ENCODE measurements around the gene FBXL15.

FBXL15 gene

DNA sequence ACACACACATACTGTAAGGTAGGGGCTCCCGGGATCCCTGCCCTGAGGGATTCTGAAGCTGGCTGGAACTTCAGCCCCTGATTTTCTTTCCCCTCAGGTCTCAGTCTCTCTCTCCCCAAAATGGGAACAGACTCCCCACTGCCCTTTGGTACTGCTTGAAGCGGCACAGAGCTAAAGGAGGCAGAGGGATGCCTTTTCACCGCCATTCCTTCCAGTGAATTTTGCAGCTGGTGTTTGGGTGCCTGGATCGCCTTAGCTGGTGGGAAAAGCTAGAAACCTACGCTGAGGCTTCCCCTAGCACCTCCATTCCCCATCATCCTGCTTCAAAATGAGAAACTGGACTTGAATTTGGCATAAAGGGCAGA, 14.5 kb downstream of the FBXL15 start:
- H3K27ac ChIP-seq (ENCODE audit: low read depth, low read length): no peak overlapping the region
- peaks cover 6% of the 10 kb centered on the region for H3K79me1 ChIP-seq (ENCODE audit: low read length)
- DNase-seq: no peak
- WGBS (ENCODE audit: extremely low coverage, insufficient coverage, insufficient read length): no CpG with 5 or more reads among the region's 5 CpGs
- H2AFZ ChIP-seq (ENCODE audit: insufficient read depth, low read length, poor library complexity): peak overlapping the region; percentile 62
- no peak overlapping the region for H2AK5ac ChIP-seq (ENCODE audit: low read length)
- H3K9ac ChIP-seq (ENCODE audit: low read length): no peak overlapping the region
- peaks cover 4% of the 10 kb centered on the region for H3K79me2 ChIP-seq (ENCODE audit: control insufficient read depth, insufficient read depth, low read length, poor library complexity)
- no peak overlapping the region for H2BK120ac ChIP-seq (ENCODE audit: insufficient read depth, low read length, poor library complexity)
- H2BK12ac ChIP-seq (ENCODE audit: low read length): no peak overlapping the region
- no peak overlapping the region for H3K14ac ChIP-seq (ENCODE audit: low read length)
- peaks cover 10 to 21% of the 10 kb centered on the region in 2 experiments for H3K4me1 ChIP-seq (ENCODE audit: control insufficient read depth in 1 of 2, insufficient read depth in 2 of 2, low read length in 2 of 2)
- H3K4me2 ChIP-seq (ENCODE audit: low read length): no peak overlapping the region
- no peaks in the 10 kb centered on the region for H3K36me3 ChIP-seq (ENCODE audit: control insufficient read depth in 1 of 2, insufficient read depth in 2 of 2, low read length in 2 of 2)
- no peak overlapping the region for H3K4ac ChIP-seq (ENCODE audit: low read depth, low read length)
- no peak overlapping the region for H4K12ac ChIP-seq (ENCODE audit: low read depth, low read length)
- no peak overlapping the region for H3K18ac ChIP-seq (ENCODE audit: low read length)
- H3K23ac ChIP-seq (ENCODE audit: low read length): no peak overlapping the region
- H4K91ac ChIP-seq (ENCODE audit: low read depth, low read length): no peak overlapping the region
- no peaks in the 10 kb centered on the region for H3K9me3 ChIP-seq (ENCODE audit: insufficient read depth, low read depth, low read length)
- H2BK5ac ChIP-seq (ENCODE audit: low read depth, low read length, poor library complexity): no peak overlapping the region
- H3K27me3 ChIP-seq (ENCODE audit: insufficient read depth, low read length): no peaks in the 10 kb centered on the region
- no peak overlapping the region for H3K4me3 ChIP-seq (ENCODE audit: low read depth, low read length)
- peak overlapping the region; percentile 10 for H4K8ac ChIP-seq (ENCODE audit: low read depth, low read length)

DNA sequence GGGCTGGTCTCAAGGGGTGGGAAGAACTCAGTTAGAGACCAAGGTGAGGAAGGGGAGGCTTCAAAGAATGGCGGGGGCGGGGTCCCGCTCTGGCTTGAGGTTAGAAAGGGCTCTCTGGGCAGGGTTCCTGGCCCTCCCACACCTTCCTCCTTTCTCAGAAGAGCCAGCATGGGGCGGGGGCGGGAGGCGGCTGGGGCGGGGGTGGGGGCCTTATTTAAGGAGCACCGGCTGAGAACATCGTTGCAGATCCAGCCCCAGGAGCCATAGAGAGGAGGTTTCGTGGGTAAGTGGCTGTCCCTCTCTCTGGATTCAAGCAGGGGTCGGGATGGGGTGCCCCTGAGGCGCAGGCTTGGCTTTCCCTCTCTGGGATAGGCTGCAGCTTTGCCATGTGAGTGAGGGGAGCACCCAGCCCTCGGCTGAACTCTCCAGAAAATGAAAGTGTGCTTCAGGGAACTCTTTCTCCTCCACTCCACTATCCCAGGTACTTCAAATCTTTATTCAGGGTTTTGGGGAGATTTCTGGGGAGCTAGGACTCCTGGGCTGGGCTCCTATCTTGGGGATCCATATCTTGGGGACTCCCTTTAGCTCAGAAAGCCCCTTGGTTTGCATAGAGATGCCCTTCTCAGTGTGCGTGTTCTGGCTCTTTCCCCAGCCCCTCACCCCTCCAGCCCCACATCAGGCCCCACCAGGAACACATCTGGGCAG, 15.0 kb downstream of the FBXL15 start:
- H3K9me3 ChIP-seq (ENCODE audit: insufficient read depth, low read depth, low read length): no peaks in the 10 kb centered on the region
- no peak overlapping the region for H3K4me3 ChIP-seq (ENCODE audit: low read depth, low read length)
- H3K36me3 ChIP-seq (ENCODE audit: control insufficient read depth in 1 of 2, insufficient read depth in 2 of 2, low read length in 2 of 2): no peaks in the 10 kb centered on the region
- H4K91ac ChIP-seq (ENCODE audit: low read depth, low read length): peak overlapping the region; percentile 15
- no peak overlapping the region for H3K4ac ChIP-seq (ENCODE audit: low read depth, low read length)
- no peak overlapping the region for H3K27ac ChIP-seq (ENCODE audit: low read depth, low read length)
- no peak overlapping the region for H2BK5ac ChIP-seq (ENCODE audit: low read depth, low read length, poor library complexity)
- no peak for DNase-seq
- no peak overlapping the region for H2BK120ac ChIP-seq (ENCODE audit: insufficient read depth, low read length, poor library complexity)
- peaks cover 10 to 21% of the 10 kb centered on the region in 2 experiments for H3K4me1 ChIP-seq (ENCODE audit: control insufficient read depth in 1 of 2, insufficient read depth in 2 of 2, low read length in 2 of 2)
- no peaks in the 10 kb centered on the region for H3K27me3 ChIP-seq (ENCODE audit: insufficient read depth, low read length)
- H3K9ac ChIP-seq (ENCODE audit: low read length): no peak overlapping the region
- H3K79me1 ChIP-seq (ENCODE audit: low read length): peaks cover 6% of the 10 kb centered on the region
- no peak overlapping the region for H3K14ac ChIP-seq (ENCODE audit: low read length)
- H4K12ac ChIP-seq (ENCODE audit: low read depth, low read length): no peak overlapping the region
- H2AFZ ChIP-seq (ENCODE audit: insufficient read depth, low read length, poor library complexity): no peak overlapping the region
- no peak overlapping the region for H3K23ac ChIP-seq (ENCODE audit: low read length)
- no peak overlapping the region for H3K18ac ChIP-seq (ENCODE audit: low read length)
- peaks cover 4% of the 10 kb centered on the region for H3K79me2 ChIP-seq (ENCODE audit: control insufficient read depth, insufficient read depth, low read length, poor library complexity)
- no peak overlapping the region for H2BK12ac ChIP-seq (ENCODE audit: low read length)
- WGBS (ENCODE audit: extremely low coverage, insufficient coverage, insufficient read length): no CpG with 5 or more reads among the region's 14 CpGs
- peak overlapping the region; percentile 30 for H4K8ac ChIP-seq (ENCODE audit: low read depth, low read length)
- H2AK5ac ChIP-seq (ENCODE audit: low read length): no peak overlapping the region
- H3K4me2 ChIP-seq (ENCODE audit: low read length): no peak overlapping the region

DNA sequence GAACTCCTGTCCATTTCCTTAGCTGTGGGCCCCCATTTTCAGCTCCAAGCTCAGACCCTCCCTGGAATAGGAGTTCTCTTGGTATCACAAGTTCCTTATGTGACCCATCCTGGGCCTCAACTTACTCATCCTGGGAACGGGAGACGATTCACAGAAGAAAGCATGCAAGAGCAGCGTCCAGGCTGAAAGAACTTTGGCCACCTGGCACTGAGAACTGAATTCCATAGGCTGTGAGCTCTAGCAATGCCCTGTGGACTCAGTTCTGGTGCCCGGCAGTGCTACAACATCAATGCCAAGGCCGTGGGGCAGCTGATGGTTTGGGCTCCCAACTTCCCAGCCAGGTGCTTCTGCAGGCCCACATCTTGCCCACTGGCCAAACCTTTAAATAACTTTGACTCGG, 15.7 kb downstream of the FBXL15 start:
- H3K14ac ChIP-seq (ENCODE audit: low read length): no peak overlapping the region
- H2AFZ ChIP-seq (ENCODE audit: insufficient read depth, low read length, poor library complexity): no peak overlapping the region
- H3K4me3 ChIP-seq (ENCODE audit: low read depth, low read length): no peak overlapping the region
- no peak overlapping the region for H3K4me2 ChIP-seq (ENCODE audit: low read length)
- H2BK12ac ChIP-seq (ENCODE audit: low read length): no peak overlapping the region
- H3K9me3 ChIP-seq (ENCODE audit: insufficient read depth, low read depth, low read length): no peaks in the 10 kb centered on the region
- peaks cover 4% of the 10 kb centered on the region for H3K79me2 ChIP-seq (ENCODE audit: control insufficient read depth, insufficient read depth, low read length, poor library complexity)
- peaks cover 10 to 21% of the 10 kb centered on the region in 2 experiments for H3K4me1 ChIP-seq (ENCODE audit: control insufficient read depth in 1 of 2, insufficient read depth in 2 of 2, low read length in 2 of 2)
- no peak overlapping the region for H4K12ac ChIP-seq (ENCODE audit: low read depth, low read length)
- no peaks in the 10 kb centered on the region for H3K36me3 ChIP-seq (ENCODE audit: control insufficient read depth in 1 of 2, insufficient read depth in 2 of 2, low read length in 2 of 2)
- H4K91ac ChIP-seq (ENCODE audit: low read depth, low read length): no peak overlapping the region
- no peak overlapping the region for H2BK120ac ChIP-seq (ENCODE audit: insufficient read depth, low read length, poor library complexity)
- no peak overlapping the region for H4K8ac ChIP-seq (ENCODE audit: low read depth, low read length)
- no peak overlapping the region for H2AK5ac ChIP-seq (ENCODE audit: low read length)
- no peak overlapping the region for H2BK5ac ChIP-seq (ENCODE audit: low read depth, low read length, poor library complexity)
- H3K18ac ChIP-seq (ENCODE audit: low read length): no peak overlapping the region
- H3K23ac ChIP-seq (ENCODE audit: low read length): no peak overlapping the region
- no peak overlapping the region for H3K27ac ChIP-seq (ENCODE audit: low read depth, low read length)
- DNase-seq: no peak
- H3K4ac ChIP-seq (ENCODE audit: low read depth, low read length): no peak overlapping the region
- H3K9ac ChIP-seq (ENCODE audit: low read length): no peak overlapping the region
- peaks cover 6% of the 10 kb centered on the region for H3K79me1 ChIP-seq (ENCODE audit: low read length)
- no CpG with 5 or more reads among the region's 6 CpGs for WGBS (ENCODE audit: extremely low coverage, insufficient coverage, insufficient read length)
- no peaks in the 10 kb centered on the region for H3K27me3 ChIP-seq (ENCODE audit: insufficient read depth, low read length)

DNA sequence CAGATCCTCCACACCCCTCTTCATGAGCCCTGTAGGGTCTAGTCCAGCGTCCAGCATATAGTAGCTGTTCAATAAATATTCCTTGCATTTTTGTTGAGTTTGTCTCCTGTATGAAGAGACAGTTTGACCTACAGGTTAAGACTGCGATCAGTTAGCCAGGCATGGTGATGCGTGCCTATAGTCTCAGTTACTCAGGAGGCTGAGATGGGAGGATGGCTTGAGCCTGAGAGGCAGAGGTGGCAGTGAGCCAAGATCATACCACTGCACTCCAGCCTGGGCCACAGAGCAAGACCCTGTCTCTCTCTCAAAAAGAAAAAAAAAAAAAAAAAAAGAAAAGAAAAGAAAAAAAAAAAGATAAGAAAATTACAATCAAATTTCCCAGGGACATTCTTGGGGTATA, 16.9 kb downstream of the FBXL15 start:
- Histone ChIP-seq H2AK5ac (ENCODE audit: low read length) (no peak overlapping the region), H3K4me3 (ENCODE audit: low read depth, low read length) (no peak overlapping the region), H3K36me3 (ENCODE audit: control insufficient read depth in 1 of 2, insufficient read depth in 2 of 2, low read length in 2 of 2) (no peaks in the 10 kb centered on the region), H3K23ac (ENCODE audit: low read length) (no peak overlapping the region), H3K4ac (ENCODE audit: low read depth, low read length) (no peak overlapping the region), H4K91ac (ENCODE audit: low read depth, low read length) (no peak overlapping the region), H3K79me2 (ENCODE audit: control insufficient read depth, insufficient read depth, low read length, poor library complexity) (no peaks in the 10 kb centered on the region), H2BK120ac (ENCODE audit: insufficient read depth, low read length, poor library complexity) (no peak overlapping the region), H3K14ac (ENCODE audit: low read length) (no peak overlapping the region), H3K27ac (ENCODE audit: low read depth, low read length) (no peak overlapping the region), H3K4me2 (ENCODE audit: low read length) (no peak overlapping the region), H3K9ac (ENCODE audit: low read length) (no peak overlapping the region), H3K9me3 (ENCODE audit: insufficient read depth, low read depth, low read length) (no peaks in the 10 kb centered on the region), H4K12ac (ENCODE audit: low read depth, low read length) (no peak overlapping the region), H3K4me1 (ENCODE audit: control insufficient read depth in 1 of 2, insufficient read depth in 2 of 2, low read length in 2 of 2) (peaks cover 7 to 14% of the 10 kb centered on the region in 2 experiments), H3K18ac (ENCODE audit: low read length) (no peak overlapping the region), H4K8ac (ENCODE audit: low read depth, low read length) (no peak overlapping the region), H3K79me1 (ENCODE audit: low read length) (no peaks in the 10 kb centered on the region), H2AFZ (ENCODE audit: insufficient read depth, low read length, poor library complexity) (no peak overlapping the region), H2BK5ac (ENCODE audit: low read depth, low read length, poor library complexity) (no peak overlapping the region), H3K27me3 (ENCODE audit: insufficient read depth, low read length) (no peaks in the 10 kb centered on the region), H2BK12ac (ENCODE audit: low read length) (no peak overlapping the region)
- DNase-seq: no peak
- no CpG with 5 or more reads among the region's 3 CpGs for WGBS (ENCODE audit: extremely low coverage, insufficient coverage, insufficient read length)

Data from trophoblast cell (in vitro differentiated cells and primary cell).